AG09309 (cell line): ENCODE measurements around the gene CRYGC.
A peak's percentile ranks its signal among the peaks of the same experiment; 100 is the strongest.

ENCODE experiments used
- DNase-seq: peaks from one replicate; pipeline ENCODE4 v3.0.0-alpha.2; 2010; ENCODE audit warnings: low read depth
- H3K4me3 ChIP-seq: 2 replicates; pipeline ENCODE4 v1.5.1; 2011; ENCODE audit warnings: mild to moderate bottlenecking, low read depth, low read length, moderate library complexity; ENCODE audit not compliant: control insufficient read depth
- CTCF ChIP-seq: IDR thresholded peaks from 2 replicates; pipeline ENCODE4 v1.5.1; 2011; ENCODE audit warnings: mild to moderate bottlenecking, low read depth, low read length, inconsistent platforms; ENCODE audit not compliant: insufficient read depth, control insufficient read depth; ENCODE audit errors: missing control alignments

CRYGC gene

GRCh38 chr2:208148803-208149202 lies 19.2 kb upstream of the CRYGC start:
- no peak overlapping the region for H3K4me3 ChIP-seq
- TF ChIP-seq CTCF: peak; percentile 15
- no peak for DNase-seq

- no peak for TF ChIP-seq CTCF
- no peak for DNase-seq
- H3K4me3 ChIP-seq: no peak overlapping the region
These were observed 18.1 kb upstream of the CRYGC start for GRCh38 chr2:208147759-208148158.

- TF ChIP-seq CTCF: no peak
- no peak overlapping the region for H3K4me3 ChIP-seq
- DNase-seq: no peak
These were observed 17.4 kb upstream of the CRYGC start for GRCh38 chr2:208147008-208147407.

GRCh38 chr2:208146006-208146405 lies 16.4 kb upstream of the CRYGC start, which contains the start of gene CRYGB:
Gene CRYGB (minus strand): TSS chr2:208146158. CDS start chr2:208146120, 38 bp downstream.
- no peak for TF ChIP-seq CTCF
- no peak for DNase-seq
- H3K4me3 ChIP-seq: no peak within 1 kb of the TSS

- TF ChIP-seq CTCF: no peak
- no peak overlapping the region for H3K4me3 ChIP-seq
- DNase-seq: no peak
These were observed 13.5 kb upstream of the CRYGC start for GRCh38 chr2:208142925-208143799.

GRCh38 chr2:208142240-208142924 lies 12.8 kb upstream of the CRYGC start:
- no peak for TF ChIP-seq CTCF
- DNase-seq: peak; percentile 4
- no peak overlapping the region for H3K4me3 ChIP-seq
